ENCODE results near the gene KLHL35.

The KLHL35 gene

GRCh38 chr11:75432911-75433321 is at the start of gene KLHL35:
Gene KLHL35, minus strand, starts transcription at chr11:75433203. Its CDS starts 2,574 bp downstream, at chr11:75430629.
- DNase-seq = no peak

- DNase-seq = no peak
Measured at GRCh38 chr11:75481922-75482606, 49.1 kb upstream of the KLHL35 start.

- no peak for DNase-seq
Measured at GRCh38 chr11:75481223-75481921, 48.4 kb upstream of the KLHL35 start.

- DNase-seq = no peak
Measured at GRCh38 chr11:75480185-75481175, 47.5 kb upstream of the KLHL35 start.

GRCh38 chr11:75479597-75480145 is 46.7 kb upstream of the KLHL35 start:
- DNase-seq = no peak

- DNase-seq = no peak
Measured at GRCh38 chr11:75478783-75479596, 46.0 kb upstream of the KLHL35 start.

- no peak for DNase-seq
Measured at GRCh38 chr11:75477614-75477935, 44.6 kb upstream of the KLHL35 start.

GRCh38 chr11:75476739-75477613 is 44.0 kb upstream of the KLHL35 start:
- DNase-seq = no peak

GRCh38 chr11:75475767-75476650 is 43.0 kb upstream of the KLHL35 start:
- DNase-seq = no peak

GRCh38 chr11:75474878-75475766 is 42.1 kb upstream of the KLHL35 start:
- DNase-seq = no peak

GRCh38 chr11:75474240-75474639 is 41.2 kb upstream of the KLHL35 start:
- no peak for DNase-seq

GRCh38 chr11:75473684-75474083 is 40.7 kb upstream of the KLHL35 start:
- no peak for DNase-seq

- DNase-seq = no peak
Measured at GRCh38 chr11:75472081-75472732, 39.2 kb upstream of the KLHL35 start.

GRCh38 chr11:75471176-75471973 is 38.4 kb upstream of the KLHL35 start:
- no peak for DNase-seq

- DNase-seq = no peak
Measured at GRCh38 chr11:75470476-75471080, 37.6 kb upstream of the KLHL35 start.

GRCh38 chr11:75469785-75470405 is 36.9 kb upstream of the KLHL35 start:
- no peak for DNase-seq

Data from T1000 (cell line).